GM19372 (cell line): ENCODE results near the gene NCS1.

Experiments
- ATAC-seq: cut with Tn5 transposase; IDR thresholded peaks from one replicate; pipeline ENCODE4 v1.9.1; 2021; ENCODE audit warnings: mild to moderate bottlenecking, low read depth, moderate library complexity; ENCODE audit not compliant: unreplicated experiment

Gene NCS1

GRCh38 chr9:130192382-130192999 is 20.3 kb downstream of the NCS1 start:
- no peak for ATAC-seq

DNA sequence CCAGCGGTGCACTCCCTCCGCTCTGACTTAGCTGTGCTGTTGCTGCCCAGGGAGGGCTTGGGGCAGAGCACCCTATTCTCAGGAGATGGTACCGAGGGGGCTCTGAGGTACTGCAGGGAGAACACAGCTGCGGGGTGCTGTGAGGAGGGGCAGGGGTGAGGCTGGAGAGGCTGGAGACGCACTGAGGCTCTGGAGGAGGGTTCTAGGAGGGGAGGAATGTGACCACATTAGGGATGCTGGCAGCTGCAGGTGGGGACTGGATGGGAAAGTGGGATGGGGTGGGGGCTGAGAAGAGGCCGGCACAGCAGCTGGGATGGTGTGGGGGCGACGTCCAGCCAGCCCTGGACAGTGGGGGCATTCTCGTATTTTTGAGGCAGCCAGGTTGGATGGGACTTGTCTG is 20.9 kb downstream of the NCS1 start:
- no peak for ATAC-seq

GRCh38 chr9:130193531-130194377 is 21.6 kb downstream of the NCS1 start:
- no peak for ATAC-seq

- ATAC-seq = no peak
Measured at GRCh38 chr9:130194378-130194932, 22.3 kb downstream of the NCS1 start.

GRCh38 chr9:130195638-130196037 is 23.4 kb downstream of the NCS1 start:
- ATAC-seq = no peak

DNA sequence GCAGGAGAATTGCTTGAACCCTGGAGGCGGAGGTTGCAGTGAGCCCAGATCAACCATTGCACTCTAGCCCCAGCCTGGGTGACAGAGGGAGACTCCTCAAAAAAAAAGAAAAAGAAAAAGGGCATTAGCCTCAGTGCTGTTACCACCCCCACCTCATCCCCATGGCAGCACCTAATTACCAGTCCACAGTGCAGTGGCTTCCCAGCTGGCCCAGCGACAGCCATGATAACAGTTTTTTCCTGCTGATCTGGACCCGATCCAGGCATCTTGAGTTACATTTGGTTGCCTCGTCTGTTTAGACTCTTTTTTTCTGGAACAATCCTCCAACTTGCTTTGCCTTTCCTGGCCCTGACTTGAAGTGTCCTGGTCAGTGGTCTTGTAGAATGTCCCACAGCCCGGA is 24.4 kb downstream of the NCS1 start:
- no peak for ATAC-seq

GRCh38 chr9:130197386-130197785 is 25.2 kb downstream of the NCS1 start:
- ATAC-seq = no peak

- no peak for ATAC-seq
Measured at GRCh38 chr9:130197888-130198287, 25.7 kb downstream of the NCS1 start.

GRCh38 chr9:130198501-130199179 is 26.4 kb downstream of the NCS1 start:
- no peak for ATAC-seq

DNA sequence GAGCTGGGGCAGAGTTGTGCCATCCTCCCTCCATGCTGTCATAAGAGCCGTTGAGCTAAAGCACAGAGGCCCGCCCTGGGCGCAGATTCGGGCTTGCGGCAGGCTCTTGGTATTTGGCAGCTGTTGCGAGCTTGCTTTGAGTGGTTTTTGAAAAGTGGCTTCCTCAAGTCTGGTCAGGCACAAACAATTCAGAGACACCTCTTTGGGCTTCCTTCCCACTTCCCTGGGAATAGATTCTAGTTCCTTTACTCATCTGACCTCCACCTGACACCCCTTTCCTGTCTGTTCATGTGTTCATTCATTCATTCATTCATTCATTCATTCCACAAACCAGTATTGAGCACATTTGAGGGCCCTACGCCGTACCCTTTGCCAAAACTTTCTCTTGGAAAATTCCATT is 27.4 kb downstream of the NCS1 start:
- no peak for ATAC-seq

GRCh38 chr9:130200038-130200849 is 28.0 kb downstream of the NCS1 start:
- no peak for ATAC-seq

GRCh38 chr9:130201399-130201873 is 29.2 kb downstream of the NCS1 start:
- ATAC-seq = no peak

DNA sequence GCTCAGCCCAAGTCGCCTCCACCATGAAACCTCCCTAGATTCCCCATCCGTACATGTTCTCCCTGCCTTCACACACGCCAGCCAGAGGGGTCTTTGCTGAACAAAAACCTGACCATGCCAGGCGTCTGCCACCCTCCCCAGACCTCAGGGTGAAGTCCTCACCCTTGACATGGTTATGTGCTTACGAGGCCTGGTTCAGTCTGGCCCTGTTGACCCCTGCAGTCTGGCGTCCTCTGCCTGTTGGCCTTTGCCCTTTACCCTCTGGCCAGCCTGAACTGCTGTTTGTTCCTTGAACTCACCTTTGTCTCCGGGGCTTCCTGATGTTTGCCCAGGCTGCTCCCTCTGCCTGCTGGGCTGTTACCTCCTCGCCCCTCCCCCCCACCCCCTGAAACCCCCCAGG is 29.8 kb downstream of the NCS1 start:
- ATAC-seq = no peak

GRCh38 chr9:130204341-130204740 is 32.1 kb downstream of the NCS1 start:
- ATAC-seq = no peak

- ATAC-seq = no peak
Measured at GRCh38 chr9:130204959-130205358, 32.8 kb downstream of the NCS1 start.

DNA sequence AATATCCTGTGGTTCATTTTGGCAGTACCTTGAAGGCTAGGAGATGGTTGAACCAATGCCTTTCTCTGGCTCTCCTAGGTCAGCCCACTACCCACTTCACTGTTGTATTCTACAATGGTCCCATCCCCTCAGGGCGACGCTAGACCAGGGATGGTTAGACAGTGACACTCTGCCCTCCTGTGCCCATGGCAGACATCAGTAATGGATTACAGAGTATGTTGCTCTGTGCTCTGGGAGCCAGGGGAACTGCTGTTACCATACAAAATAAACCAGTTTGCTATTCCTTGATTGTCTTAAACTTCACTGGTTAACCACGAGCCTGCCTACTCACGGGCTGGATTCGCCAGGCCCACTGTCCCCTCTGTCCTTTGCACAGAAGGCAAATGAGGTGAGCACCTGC is 33.7 kb downstream of the NCS1 start:
- no peak for ATAC-seq

DNA sequence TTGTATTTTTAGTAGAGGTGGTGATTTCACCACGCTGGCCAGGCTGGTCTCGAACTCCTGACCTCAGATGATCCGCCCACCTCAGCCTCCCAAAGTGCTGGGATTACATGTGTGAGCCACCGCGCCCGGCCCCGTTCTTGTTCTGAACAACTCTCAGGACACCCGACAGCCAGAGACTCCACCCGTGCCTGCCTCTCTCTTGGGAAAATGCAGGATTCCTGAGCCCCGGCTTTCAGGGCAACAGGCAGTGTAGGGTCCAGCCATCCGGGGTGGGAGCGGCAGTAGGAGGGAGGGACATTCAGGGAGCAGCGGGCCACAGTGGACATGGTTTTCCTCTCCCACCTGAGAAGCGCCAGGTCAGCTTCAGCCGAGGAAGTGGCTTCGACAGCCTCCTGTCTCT is 34.4 kb downstream of the NCS1 start:
- no peak for ATAC-seq

GRCh38 chr9:130207241-130207992 is 35.2 kb downstream of the NCS1 start:
- ATAC-seq = no peak

DNA sequence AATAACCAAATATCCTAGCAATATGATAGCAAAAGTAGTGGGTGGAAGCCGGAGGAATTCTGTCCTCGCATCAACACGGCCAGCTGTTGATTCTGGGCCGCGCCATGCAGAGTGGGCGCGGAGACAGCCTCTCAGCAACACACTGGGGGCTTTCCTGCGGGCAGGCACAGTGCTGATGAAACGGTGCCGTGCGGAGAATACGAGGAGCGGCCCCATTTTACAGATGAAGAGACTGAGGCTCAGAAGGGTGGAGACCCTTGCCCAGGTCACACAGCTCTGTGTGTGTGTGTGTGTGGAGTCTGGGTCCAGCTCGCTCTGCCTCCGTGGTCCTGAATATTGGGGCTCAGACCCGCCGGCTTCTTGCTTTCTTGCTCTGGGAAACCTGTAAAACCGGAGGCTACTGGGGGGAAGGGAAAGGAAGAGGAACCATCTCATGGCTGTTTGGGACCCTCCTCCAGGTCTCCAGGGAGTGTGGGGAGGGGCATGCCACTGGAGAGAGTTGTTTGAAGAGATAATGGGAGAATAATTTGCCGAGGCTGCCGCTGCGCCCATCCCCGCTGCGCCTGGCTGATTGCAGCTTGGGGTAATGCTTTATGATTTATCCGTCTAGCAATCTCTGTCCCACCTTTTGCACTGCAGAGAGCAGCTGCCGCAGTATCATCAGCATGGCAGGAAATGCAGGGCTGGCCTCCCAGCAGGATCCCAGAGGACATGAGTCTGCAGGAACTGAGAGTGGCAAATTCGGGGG is 36.6 kb downstream of the NCS1 start:
- ATAC-seq = no peak
